Measurements from ENCODE around the gene CHST12. TPM values are rescaled to one million over a fixed set of nuclear protein-coding genes. Genes with fewer than 3 reads are reported as not detected.
A peak's percentile ranks its signal among the peaks of the same experiment; 100 is the strongest.

The CHST12 gene
- total RNA-seq, 6 experiments from 2014 or later, result 3.0 to 7.9 (median 5.7) TPM

DNA sequence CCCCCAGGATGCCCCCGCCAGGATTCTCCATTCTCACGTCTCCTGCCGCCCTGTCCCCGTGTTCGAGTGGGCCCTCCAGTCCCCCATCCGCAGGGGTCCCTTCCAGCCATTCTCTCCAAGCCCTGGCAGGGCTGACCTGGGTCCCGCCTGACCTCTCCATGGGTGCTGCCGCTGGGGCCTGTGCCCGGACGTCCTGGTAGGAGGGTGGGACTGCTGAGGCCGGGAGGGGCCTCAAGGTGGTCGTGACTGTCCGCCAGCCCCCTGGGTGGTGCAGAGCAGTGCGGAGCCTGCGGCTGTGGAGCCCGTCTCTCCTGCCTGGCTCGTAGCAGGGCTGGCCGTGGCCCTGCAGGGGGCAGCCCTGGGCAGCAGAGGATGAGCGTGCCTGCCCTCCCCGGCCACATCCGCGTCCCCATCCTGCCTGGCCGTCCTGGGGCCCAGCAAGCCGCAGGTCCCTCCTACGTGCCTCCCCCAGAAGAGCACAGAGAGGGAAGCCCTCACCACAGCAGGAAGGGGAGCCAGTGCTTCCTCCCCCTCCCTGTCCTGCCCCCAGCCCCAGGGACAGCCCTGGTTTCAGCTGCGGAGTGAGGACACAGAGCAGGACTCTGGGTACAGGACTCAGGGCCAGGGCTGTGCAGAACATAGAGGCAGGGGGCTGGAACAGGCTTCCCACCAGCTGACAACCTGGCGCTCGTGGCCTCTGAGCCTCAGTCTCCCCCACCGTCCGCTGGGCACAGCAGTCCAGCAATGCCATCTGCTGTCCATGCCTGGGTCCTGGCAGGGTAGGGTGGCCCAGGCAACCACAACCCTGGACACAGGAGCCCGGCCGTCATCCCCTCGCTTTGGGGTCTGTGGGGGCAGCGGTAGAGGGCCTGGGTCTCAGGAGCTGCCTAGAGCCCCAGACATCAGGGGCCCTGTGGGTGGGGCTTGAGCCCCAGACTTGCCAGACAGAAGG lies 74.3 kb downstream of the CHST12 start:
- intact Hi-C loops (cut with DNase I), result loop anchor here (10.0 kb wide), 1 partner anchor 207 kb away; the partner anchor contains the start of gene AMZ1 (in 2 of the 2)
- H3K36me3 ChIP-seq, result no peaks in the 10 kb centered on the region
- no peak for TF ChIP-seq POLR2A (IDR thresholded peaks at IDR 0.05)
- TF ChIP-seq, protein P1, sequence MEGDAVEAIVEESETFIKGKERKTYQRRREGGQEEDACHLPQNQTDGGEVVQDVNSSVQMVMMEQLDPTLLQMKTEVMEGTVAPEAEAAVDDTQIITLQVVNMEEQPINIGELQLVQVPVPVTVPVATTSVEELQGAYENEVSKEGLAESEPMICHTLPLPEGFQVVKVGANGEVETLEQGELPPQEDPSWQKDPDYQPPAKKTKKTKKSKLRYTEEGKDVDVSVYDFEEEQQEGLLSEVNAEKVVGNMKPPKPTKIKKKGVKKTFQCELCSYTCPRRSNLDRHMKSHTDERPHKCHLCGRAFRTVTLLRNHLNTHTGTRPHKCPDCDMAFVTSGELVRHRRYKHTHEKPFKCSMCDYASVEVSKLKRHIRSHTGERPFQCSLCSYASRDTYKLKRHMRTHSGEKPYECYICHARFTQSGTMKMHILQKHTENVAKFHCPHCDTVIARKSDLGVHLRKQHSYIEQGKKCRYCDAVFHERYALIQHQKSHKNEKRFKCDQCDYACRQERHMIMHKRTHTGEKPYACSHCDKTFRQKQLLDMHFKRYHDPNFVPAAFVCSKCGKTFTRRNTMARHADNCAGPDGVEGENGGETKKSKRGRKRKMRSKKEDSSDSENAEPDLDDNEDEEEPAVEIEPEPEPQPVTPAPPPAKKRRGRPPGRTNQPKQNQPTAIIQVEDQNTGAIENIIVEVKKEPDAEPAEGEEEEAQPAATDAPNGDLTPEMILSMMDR (IDR thresholded peaks at IDR 0.05), result peak; percentile 60 to 81 (median 73)
- H3K4me3 ChIP-seq, result no peak overlapping the region
- no peak overlapping the region for H3K27ac ChIP-seq
- no peaks in the 10 kb centered on the region for H3K27me3 ChIP-seq
- peak; percentile 82 to 89 (median 84) for ATAC-seq
- no peaks in the 10 kb centered on the region for H3K9me3 ChIP-seq
- peaks cover 0 to 15% (median 3%) of the 10 kb centered on the region in 4 donors for H3K4me1 ChIP-seq
- DNase-seq, result peak in 2 of 3 donors; percentile 66 to 75
- WGBS (ENCODE audit: insufficient coverage, low coverage, low lambda C conversion rate, missing lambda C conversion rate), result 37% methylated on average over 12 of the region's 34 CpGs

DNA sequence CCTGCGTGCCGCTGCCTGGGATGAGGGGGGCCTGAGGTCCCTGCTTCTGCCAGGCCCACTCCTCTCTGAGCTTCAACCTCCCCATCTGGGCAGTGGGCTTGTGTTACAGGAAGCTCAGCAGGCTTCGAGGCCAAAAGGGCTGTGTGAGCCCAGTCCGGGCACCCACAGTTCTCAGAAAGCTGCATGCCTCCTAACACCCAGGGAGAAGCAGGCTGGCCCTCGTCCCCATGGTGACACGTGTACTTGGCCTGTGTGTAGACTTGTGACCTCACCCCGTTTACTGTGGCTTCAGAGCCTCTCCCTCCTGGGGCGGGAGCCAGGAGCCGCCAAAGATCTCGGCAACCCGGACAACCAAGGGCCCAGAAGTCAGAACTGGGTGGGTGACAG lies 75.0 kb downstream of the CHST12 start:
- intact Hi-C loops (cut with DNase I), result loop anchor here (10.0 kb wide), 1 partner anchor 206 kb away; the partner anchor contains the start of gene AMZ1 (in 2 of the 2)
- Histone ChIP-seq H3K9me3 (no peaks in the 10 kb centered on the region), H3K4me3 (no peak overlapping the region), H3K4me1 (peaks cover 0 to 15% (median 3%) of the 10 kb centered on the region in 4 donors), H3K36me3 (no peaks in the 10 kb centered on the region), H3K27ac (no peak overlapping the region), H3K27me3 (no peaks in the 10 kb centered on the region)
- DNase-seq (peak; percentile 55 to 76 (median 72)), ATAC-seq (peak; percentile 61 to 80 (median 76))
- TF ChIP-seq, protein P1 (IDR thresholded peaks at IDR 0.05), result no peak
- TF ChIP-seq POLR2A (IDR thresholded peaks at IDR 0.05), result no peak
- 6% methylated on average over 3 of the region's 11 CpGs for WGBS (ENCODE audit: insufficient coverage, low coverage, low lambda C conversion rate, missing lambda C conversion rate)

DNA sequence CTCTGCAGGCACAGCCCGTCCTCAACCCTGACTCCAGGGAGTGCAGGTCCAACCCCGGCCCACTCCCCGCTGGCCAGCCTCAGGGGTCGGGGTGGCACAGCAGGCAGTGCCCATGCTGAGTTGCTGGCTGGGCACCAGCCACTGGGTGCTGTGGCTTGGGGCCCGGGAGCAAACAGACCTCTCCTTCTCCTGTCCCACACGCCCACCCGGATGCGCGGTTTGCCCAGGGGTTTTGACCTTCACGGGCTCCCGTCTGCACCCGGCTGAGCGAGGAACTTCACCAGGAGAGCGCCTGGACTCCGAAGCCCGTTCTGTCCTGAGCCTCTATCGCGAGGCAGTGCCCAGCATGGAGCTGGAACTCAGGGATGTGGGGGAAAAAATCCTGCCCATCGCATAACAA lies 75.4 kb downstream of the CHST12 start:
- Histone ChIP-seq H3K4me1 (peaks cover 0 to 15% (median 3%) of the 10 kb centered on the region in 4 donors), H3K27ac (no peak overlapping the region), H3K36me3 (no peaks in the 10 kb centered on the region), H3K4me3 (no peak overlapping the region), H3K9me3 (no peaks in the 10 kb centered on the region), H3K27me3 (no peaks in the 10 kb centered on the region)
- TF ChIP-seq, protein P1 (IDR thresholded peaks at IDR 0.05), result no peak
- no peak for TF ChIP-seq POLR2A (IDR thresholded peaks at IDR 0.05)
- DNase-seq (peak in 1 of 3 donors; percentile 57), ATAC-seq (peak; percentile 5 to 36 (median 14))
- intact Hi-C loops (cut with DNase I), result loop anchor here (10.0 kb wide), 1 partner anchor 206 kb away; the partner anchor contains the start of gene AMZ1 (in 2 of the 2)
- 56% methylated on average over 10 of the region's 19 CpGs for WGBS (ENCODE audit: insufficient coverage, low coverage, low lambda C conversion rate, missing lambda C conversion rate)

DNA sequence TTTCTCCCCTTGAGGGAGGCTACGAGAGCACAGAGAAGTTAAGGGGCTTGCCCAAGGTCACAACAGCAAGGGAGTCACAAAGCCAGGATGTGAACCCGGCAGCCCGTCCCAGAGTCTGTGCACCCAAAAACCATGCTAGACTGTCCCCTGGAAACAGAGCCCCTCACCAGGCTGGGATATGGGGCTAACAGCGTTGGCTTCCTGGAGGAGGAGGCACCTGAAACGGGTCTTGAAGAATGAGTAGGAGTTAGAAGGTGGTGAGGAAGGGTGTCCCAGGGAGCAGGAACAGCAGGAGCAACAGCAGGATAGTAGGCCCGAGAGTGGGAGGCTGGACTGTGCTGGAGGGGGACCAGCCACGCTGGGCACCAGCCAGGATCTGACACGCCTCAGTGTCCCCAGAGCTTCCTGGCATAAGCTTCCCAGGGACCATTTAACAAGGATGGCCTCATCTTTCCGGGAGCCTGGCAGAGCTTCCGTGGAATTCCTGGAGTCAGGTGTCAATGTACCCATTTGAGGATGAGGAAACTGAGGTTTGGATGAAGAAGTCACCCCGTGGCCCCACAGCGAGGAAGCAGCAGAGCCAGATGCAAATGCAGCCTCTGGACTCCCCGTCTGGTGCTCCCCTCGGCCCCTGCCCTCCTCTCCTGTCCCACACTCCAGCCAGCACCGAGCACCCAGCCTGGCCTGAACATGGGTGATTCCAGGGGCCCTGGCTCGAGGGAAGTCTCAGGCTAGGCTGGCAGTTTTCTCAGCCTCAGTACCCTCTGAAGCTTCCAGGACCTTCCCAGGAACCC lies 76.1 kb downstream of the CHST12 start:
- WGBS (ENCODE audit: insufficient coverage, low coverage, low lambda C conversion rate, missing lambda C conversion rate), result 17% methylated on average over 5 of the region's 16 CpGs
- Histone ChIP-seq H3K9me3 (no peaks in the 10 kb centered on the region), H3K4me3 (no peak overlapping the region), H3K27me3 (no peaks in the 10 kb centered on the region), H3K4me1 (peaks cover 0 to 15% (median 3%) of the 10 kb centered on the region in 4 donors), H3K27ac (no peak overlapping the region), H3K36me3 (no peaks in the 10 kb centered on the region)
- TF ChIP-seq POLR2A (IDR thresholded peaks at IDR 0.05), result no peak
- TF ChIP-seq, protein P1 (IDR thresholded peaks at IDR 0.05), result no peak
- no peak for ATAC-seq
- intact Hi-C loops (cut with DNase I), result loop anchor here (10.0 kb wide), 1 partner anchor 205 kb away; the partner anchor contains the start of gene AMZ1 (in 2 of the 2)
- DNase-seq, result peak in 1 of 3 donors; percentile 52

Data from right lobe of liver (tissue), 6 donors.